Measurements from ENCODE around the gene GPR45. TPM values are rescaled to one million over a fixed set of nuclear protein-coding genes. Genes with fewer than 3 reads are reported as not detected.

The GPR45 gene
- total and polyA plus RNA-seq, 9 of the 15 experiments (the other 6 are each of a cell fraction or from before 2014, with no cell fraction given) = not detected

- Histone ChIP-seq H3K9ac (ENCODE audit: insufficient read depth in 1 of 2, low read depth in 2 of 2, low read length in 2 of 2) (no peak overlapping the region), H3K79me2 (ENCODE audit: control insufficient read depth, insufficient read depth, low read length) (no peaks in the 10 kb centered on the region), H3K4me1 (replicated peaks in 1 of 2; ENCODE audit: control insufficient read depth in 2 of 2, insufficient read depth in 2 of 2, low read length in 2 of 2) (peaks cover 4 to 16% of the 10 kb centered on the region in 2 experiments; a peak in 4 of 5 replicates), H3K27me3 (ENCODE audit: control insufficient read depth in 2 of 2, insufficient read depth in 2 of 2, low read length in 2 of 2) (peaks cover 0 to 17% of the 10 kb centered on the region in 2 experiments; a peak in 2 of 5 replicates), H4K20me1 (replicated peaks; ENCODE audit: control insufficient read depth, insufficient read depth, low read length) (no peaks in the 10 kb centered on the region; the same call in 1 of the 2 replicates), H2AFZ (ENCODE audit: low read depth, low read length) (no peak overlapping the region), H3K9me3 (replicated peaks; ENCODE audit: control insufficient read depth, insufficient read depth, low read depth, low read length) (no peaks in the 10 kb centered on the region), H3K27ac (ENCODE audit: extremely low read depth, low read depth, low read length) (no peak overlapping the region), H3K4me2 (ENCODE audit: insufficient read depth, low read length) (no peak overlapping the region), H3K4me3 (no peak overlapping the region), H3K36me3 (ENCODE audit: control insufficient read depth, insufficient read depth, low read length) (no peaks in the 10 kb centered on the region), H3K9me1 (ENCODE audit: control insufficient read depth, insufficient read depth, low read length) (no peaks in the 10 kb centered on the region)
- DNase-seq (ENCODE audit: extremely low read depth in 1 of 4, low spot score in 3 of 4) (no peak), ATAC-seq (no peak), FAIRE-seq (no peak)
- intact Hi-C loops (cut with micrococcal nuclease) (no loop called here), in situ Hi-C loops (cut with MboI) (no loop called here)
- ChIA-PET POLR2A (interaction anchor here (0.9 kb wide), 1 partner anchor 17 kb away, joined by 4 read pairs; no protein-coding TSS in a partner anchor), CTCF (ENCODE audit: low intra/inter-chr PET ratio) (no interaction called here)
- TF ChIP-seq RBM25 (IDR thresholded peaks at IDR 0.05; ENCODE audit: low read depth, low read length, severe bottlenecking) = no peak
- TF ChIP-seq ZNF24 (IDR thresholded peaks at IDR 0.05) = 0 out of 2 replicates have a peak, but pooled peaks have one; percentile 20
- no TSS peak for BruUV-seq (replicated peaks)
- 18% methylated on average over 3 of the region's 3 CpGs for WGBS (ENCODE audit: insufficient coverage, low coverage, missing lambda C conversion rate)
Observed at GRCh38 chr2:105257981-105258380, 16.4 kb downstream of the GPR45 start.

GRCh38 chr2:105258835-105259350 is 17.4 kb downstream of the GPR45 start:
- Histone ChIP-seq H3K27ac (ENCODE audit: extremely low read depth, low read depth, low read length) (no peak overlapping the region), H3K4me1 (replicated peaks in 1 of 2; ENCODE audit: control insufficient read depth in 2 of 2, insufficient read depth in 2 of 2, low read length in 2 of 2) (peaks cover 9 to 20% of the 10 kb centered on the region in 2 experiments; a peak in 4 of 5 replicates), H3K79me2 (ENCODE audit: control insufficient read depth, insufficient read depth, low read length) (no peaks in the 10 kb centered on the region), H3K36me3 (ENCODE audit: control insufficient read depth, insufficient read depth, low read length) (no peaks in the 10 kb centered on the region), H3K9me3 (replicated peaks; ENCODE audit: control insufficient read depth, insufficient read depth, low read depth, low read length) (no peaks in the 10 kb centered on the region), H3K9me1 (ENCODE audit: control insufficient read depth, insufficient read depth, low read length) (no peaks in the 10 kb centered on the region), H3K27me3 (ENCODE audit: control insufficient read depth in 2 of 2, insufficient read depth in 2 of 2, low read length in 2 of 2) (peaks cover 0 to 13% of the 10 kb centered on the region in 2 experiments; a peak in 2 of 5 replicates), H3K4me3 (no peak overlapping the region), H4K20me1 (replicated peaks; ENCODE audit: control insufficient read depth, insufficient read depth, low read length) (no peaks in the 10 kb centered on the region; the same call in 1 of the 2 replicates), H2AFZ (ENCODE audit: low read depth, low read length) (no peak overlapping the region), H3K4me2 (ENCODE audit: insufficient read depth, low read length) (no peak overlapping the region), H3K9ac (ENCODE audit: insufficient read depth in 1 of 2, low read depth in 2 of 2, low read length in 2 of 2) (no peak overlapping the region)
- WGBS (ENCODE audit: insufficient coverage, low coverage, missing lambda C conversion rate) = 31% methylated on average over 10 of the region's 10 CpGs
- no peak for FAIRE-seq
- ChIA-PET CTCF (ENCODE audit: low intra/inter-chr PET ratio) (no interaction called here), POLR2A (interaction anchor here (0.9 kb wide), 1 partner anchor 16 kb away, joined by 4 read pairs; no protein-coding TSS in a partner anchor)
- in situ Hi-C loops (cut with MboI) (no loop called here), intact Hi-C loops (cut with micrococcal nuclease) (no loop called here)
- no TSS peak for BruUV-seq (replicated peaks)
- DNase-seq (ENCODE audit: extremely low read depth in 1 of 4, low spot score in 3 of 4) = no peak
- ATAC-seq = no peak
- no peak for TF ChIP-seq RAD51 (IDR thresholded peaks at IDR 0.05; ENCODE audit: borderline replicate concordance, low read depth)
- no peak for TF ChIP-seq RNF2 (IDR thresholded peaks at IDR 0.05)
- TF ChIP-seq MAZ (CRISPR knock-in tag; conservative IDR thresholded peaks at IDR 0.05 in 1 of 2, IDR thresholded peaks at IDR 0.05 in 1 of 2) = no peak
- no peak for TF ChIP-seq BCLAF1 (IDR thresholded peaks at IDR 0.05; ENCODE audit: borderline replicate concordance in 1 of 2, control insufficient read depth in 1 of 2, low read depth in 2 of 2, low read length in 1 of 2)
- TF ChIP-seq LEF1 (IDR thresholded peaks at IDR 0.05) = no peak
- no peak for TF ChIP-seq RB1 (IDR thresholded peaks at IDR 0.05; ENCODE audit: low read depth)

All from K562 (cell line).